Cardiac septum (tissue), 1 donor: ENCODE measurements around the gene LSM11. TPM values are rescaled to one million over a fixed set of nuclear protein-coding genes. Genes with fewer than 3 reads are reported as not detected.
"Not testable (repeated sequence)": the region's sequence is repeated elsewhere in the genome, so short reads cannot be mapped to it uniquely, and the experiment has no call there.

ENCODE experiments used
- DNase-seq: peaks from one replicate; pipeline ENCODE4 v3.0.0-alpha.2; 2020; ENCODE audit warnings: low spot score
- intact Hi-C: fragments of 100-400 bp; cut with DNase I; formaldehyde crosslinking; loops from one replicate; pipeline ENCODE4 v1.14.0; 2022
- long read RNA-seq: library from polyadenylated mRNA; unstranded; transcript quantifications from one replicate; pipeline ENCODE4 v2.0.0, GENCODE V29; 2021
- total RNA-seq: library from RNA; stranded (reverse); fragmentation: NEBNext Ultra II Directional; extraction: Animal tissue kit (Norgen Biotek cat#: 25700); gene quantifications from one replicate; pipeline ENCODE4 v1.2.1, GENCODE V29; 2021
- donor health status: DM: no; HTN: no; CAD: no.

The LSM11 gene
- total RNA-seq = 1.5 TPM
- long read RNA-seq, full-length matches to known transcripts = 2 of 2 reads
- long read RNA-seq, partial matches to known transcripts = 0 of 2 reads
- long read RNA-seq, other reads (novel, unspliced or antisense) = 0 of 2 reads

DNA sequence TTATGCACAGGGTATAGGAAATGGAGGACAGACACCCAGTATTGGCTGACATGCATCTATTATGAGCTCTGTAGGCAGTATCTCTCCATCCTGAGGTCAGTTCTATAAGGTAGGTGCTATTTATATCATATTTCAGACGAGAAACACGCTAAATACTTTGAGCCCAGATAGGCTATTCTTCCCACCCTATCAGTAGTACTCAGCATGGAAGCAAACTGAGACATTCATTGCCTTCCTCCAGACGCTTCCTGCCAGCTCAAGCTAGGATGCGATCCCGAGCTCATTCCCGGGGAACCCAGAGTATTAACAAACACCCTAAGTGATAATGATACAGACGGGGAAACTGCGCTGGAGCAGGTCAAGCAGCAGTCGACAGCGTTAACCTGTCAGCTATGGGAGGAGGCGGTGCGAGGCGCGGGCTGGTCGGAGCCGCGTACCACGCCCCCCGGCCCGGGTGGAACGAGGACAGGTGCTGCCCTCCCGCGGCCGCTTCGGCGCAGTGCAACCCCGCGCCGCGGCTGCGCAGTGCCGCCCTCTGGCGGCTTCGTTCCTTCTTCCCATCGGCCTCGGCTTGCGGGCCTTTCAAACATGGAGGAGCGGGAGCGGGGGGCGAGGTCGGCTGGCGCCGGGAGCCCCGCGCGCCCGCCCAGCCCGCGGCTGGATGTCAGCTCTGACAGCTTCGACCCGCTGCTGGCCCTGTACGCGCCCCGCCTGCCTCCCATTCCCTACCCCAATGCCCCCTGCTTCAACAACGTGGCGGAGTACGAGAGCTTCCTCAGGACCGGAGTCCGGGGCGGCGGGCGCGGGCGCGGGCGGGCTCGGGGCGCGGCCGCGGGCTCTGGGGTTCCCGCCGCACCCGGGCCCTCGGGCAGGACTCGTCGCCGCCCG is at the start of gene LSM11:
LSM11 (plus strand) TSS at position 550 of the 888 bp plus-strand sequence; CDS start at position 589, 39 bp downstream.
- DNase-seq = peak; percentile 95
- intact Hi-C loops = loop anchor here (5.0 kb wide), 1 partner anchor 416 kb away; no protein-coding TSS in a partner anchor

DNA sequence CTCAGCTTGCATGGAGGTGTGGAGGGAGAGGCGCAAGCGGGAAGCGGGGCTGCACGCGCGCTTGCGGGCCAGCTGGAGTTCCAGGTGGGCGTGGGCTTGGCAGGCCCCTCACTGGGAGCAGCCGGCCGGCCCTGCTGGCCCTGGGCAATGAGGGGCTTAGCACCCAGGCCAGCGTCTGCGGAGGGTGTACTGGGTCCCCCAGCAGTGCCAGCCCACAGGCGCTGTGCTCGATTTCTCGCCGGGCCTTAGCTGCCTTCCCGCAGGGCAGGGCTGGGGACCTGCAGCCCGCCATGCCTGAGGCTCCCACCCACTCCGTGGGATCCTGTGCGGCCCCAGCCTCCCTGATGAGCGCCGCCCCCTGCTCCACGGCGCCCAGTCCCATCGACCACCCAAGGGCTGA is 49.7 kb upstream of the LSM11 start:
- intact Hi-C loops, DNase-seq: not testable (repeated sequence)

DNA sequence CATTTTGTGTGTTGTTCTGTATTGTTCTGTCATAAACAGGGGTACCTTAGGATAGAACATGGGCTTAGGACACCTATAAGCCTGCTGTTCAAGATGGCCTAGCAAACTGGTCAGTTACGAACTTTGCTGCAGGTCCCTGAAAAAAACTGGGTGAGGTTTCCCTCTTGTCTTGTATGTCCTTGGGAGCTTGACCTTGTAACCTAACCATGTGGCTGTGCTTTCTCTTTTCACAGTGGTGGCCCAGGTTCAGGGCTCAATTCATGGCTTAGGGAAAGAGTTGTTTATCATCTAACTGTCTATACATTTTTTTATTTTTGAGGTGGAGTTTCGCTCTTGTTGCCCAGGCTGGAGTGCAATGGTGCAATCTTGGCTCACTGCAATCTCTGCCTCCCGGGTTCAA is 47.4 kb upstream of the LSM11 start:
- intact Hi-C loops, DNase-seq: not testable (repeated sequence)

DNA sequence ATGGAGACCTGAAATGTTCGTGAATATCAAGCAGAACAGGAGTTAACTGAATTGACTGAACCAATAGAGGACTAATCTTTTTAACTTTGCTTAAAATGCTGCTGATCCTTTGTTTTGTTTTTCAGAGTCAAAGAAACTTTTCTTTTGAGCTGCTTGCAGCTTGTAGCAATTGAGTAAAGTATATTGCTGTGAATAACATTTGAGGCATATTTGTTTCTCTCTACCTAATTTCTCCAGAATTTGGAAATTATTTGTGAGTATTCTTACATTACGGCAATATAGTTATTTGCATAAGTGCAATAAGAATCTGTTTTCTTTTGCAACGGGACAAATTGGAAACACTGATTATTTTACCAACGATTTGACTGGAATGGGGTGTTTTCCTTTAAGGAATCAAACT is 44.8 kb upstream of the LSM11 start:
- DNase-seq, intact Hi-C loops: not testable (repeated sequence)

DNA sequence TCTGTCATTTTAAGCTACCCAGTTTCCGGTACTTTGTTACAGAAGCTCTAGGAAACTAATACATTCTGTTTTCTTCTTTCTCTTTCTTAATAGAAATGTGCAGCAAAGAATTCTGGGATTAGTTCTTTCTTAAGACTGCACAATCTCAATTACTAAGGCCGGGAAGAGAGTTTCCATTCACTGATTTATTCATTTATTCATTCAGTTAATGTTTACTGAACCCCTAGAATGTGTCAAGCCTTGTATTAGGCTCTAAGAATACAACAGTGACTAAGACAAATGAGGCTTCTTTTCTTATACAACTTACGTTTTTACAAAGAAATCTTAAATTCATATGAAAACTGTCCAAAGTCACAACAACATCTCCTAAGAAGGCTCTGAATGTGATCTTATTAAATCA is 39.8 kb upstream of the LSM11 start:
- intact Hi-C loops = no loop called here
- no peak for DNase-seq

DNA sequence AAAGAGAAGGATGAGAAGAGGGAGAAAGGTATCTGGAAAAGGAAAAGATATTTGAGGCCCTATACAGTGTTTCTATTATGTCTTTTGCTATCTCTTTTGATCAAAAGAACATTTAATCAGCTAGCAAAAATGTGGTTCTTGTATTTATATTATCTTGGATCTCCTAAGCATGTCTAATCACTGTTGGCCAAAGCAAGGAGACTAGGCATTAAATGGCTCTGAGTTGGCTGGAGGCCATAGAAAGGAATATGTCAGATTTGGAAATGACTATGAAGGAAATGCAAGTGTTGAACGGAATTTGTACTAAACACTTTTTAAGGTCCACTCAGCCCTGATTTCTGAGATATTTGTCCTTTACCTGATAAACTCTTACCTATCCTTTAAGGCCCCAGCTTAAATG is 34.6 kb upstream of the LSM11 start:
- intact Hi-C loops = no loop called here
- no peak for DNase-seq

DNA sequence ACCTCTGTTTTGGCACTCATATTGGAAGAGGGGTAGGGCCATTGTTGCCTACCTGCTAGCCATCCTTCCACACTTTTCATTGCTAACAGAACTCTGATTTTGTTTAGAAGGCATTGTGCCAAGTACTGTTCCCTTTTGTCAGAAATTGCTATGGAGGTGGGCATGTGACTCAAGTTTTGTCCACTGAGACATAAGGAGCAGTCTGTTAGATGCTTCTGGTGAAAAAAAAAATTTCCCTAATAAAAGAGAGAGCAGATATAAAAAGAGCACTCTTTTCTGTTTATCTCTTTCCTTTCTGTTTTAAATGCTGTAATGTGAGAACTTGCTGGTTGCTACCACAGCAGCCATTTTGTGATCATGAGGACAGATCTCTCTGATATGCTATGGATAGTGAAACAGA is 34.2 kb upstream of the LSM11 start:
- no peak for DNase-seq
- intact Hi-C loops = no loop called here

DNA sequence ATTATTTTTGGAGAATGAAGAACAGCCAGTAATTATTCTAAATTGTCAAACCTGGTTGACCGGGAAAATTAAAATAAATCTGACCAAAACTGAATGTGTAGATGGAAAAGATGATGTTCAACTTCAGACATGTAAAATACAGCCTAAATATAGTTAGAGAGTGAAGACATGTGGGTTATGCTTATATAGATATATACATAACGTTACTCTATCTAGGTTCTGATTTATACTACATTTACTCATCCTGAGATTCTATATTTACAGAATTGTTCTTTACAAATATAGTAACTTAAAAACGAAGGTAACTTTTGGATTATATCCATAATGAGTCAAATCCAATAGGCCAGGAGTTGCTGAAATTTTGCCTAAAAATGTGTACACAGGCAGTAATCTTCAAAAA is 33.1 kb upstream of the LSM11 start:
- no peak for DNase-seq
- intact Hi-C loops = loop anchor here (10.0 kb wide), 1 partner anchor 126 kb away; no protein-coding TSS in a partner anchor

DNA sequence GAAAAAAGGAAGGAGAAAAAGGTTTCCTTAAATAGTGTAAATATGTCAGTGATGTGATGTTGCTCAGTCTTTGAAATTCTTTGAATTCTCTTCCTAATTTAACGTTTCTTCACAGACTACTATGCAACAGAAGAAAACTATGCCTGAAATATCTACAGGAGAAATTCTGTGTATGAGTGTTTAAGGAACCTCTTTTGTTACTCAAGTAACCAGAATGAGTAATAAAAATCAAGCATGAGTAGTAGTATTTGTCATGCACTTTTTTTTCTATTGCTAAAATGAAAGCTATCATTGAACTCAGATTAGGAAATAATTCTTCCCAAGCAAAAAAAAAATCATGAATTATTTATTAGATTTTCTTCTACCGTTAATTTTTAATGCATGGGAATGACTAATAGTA is 32.6 kb upstream of the LSM11 start:
- intact Hi-C loops = loop anchor here (10.0 kb wide), 1 partner anchor 126 kb away; no protein-coding TSS in a partner anchor
- no peak for DNase-seq

DNA sequence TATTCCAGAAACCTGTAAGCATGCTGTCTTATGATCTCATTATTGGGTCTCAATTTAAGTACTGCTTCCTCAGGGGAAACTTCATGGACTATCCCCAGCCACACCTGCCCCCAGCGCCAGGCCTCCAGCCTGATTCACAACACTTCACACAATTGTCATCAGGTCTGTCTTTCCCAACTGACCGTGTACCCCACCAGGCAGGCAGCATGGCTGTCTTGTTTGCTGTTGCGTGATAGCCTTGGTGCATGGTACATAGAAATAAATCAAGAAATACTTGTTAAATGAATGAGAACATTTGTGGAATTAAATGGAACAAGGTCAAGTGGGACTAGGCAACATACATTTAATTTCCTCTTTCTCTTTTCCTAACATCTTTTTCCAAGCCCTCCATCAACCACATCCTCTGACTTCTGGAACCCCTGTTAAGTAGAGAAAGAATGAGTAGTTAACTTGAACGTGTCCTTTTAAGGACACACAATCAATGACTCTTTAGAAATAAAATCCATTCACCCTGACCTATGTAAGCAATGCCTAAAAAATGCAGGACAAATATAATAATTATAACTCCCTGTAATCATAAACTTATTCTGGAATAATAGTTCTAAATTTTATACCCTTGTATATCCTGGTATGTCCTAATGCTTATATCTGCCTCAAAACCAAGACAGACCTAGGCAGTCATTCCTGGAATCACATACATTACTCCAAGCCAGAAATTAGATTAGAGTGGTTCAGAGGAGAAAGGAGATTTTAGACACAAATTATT is 29.5 kb upstream of the LSM11 start:
- DNase-seq = no peak
- intact Hi-C loops = loop anchor here (10.0 kb wide), 1 partner anchor 129 kb away; no protein-coding TSS in a partner anchor

DNA sequence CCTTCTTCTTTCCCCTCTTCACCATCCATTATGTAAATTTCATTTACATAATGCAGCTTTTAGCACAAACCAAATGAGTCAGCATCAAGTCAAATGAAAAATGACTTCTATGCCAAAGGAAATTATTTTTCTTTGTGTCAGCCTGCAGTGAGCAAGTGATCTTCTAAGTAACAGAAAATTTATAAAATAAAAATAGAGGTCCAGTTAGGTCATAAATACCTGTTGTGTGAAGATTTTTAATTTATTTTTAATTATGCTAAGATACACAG is 29.0 kb upstream of the LSM11 start:
- DNase-seq = no peak
- intact Hi-C loops = loop anchor here (10.0 kb wide), 1 partner anchor 130 kb away; no protein-coding TSS in a partner anchor

DNA sequence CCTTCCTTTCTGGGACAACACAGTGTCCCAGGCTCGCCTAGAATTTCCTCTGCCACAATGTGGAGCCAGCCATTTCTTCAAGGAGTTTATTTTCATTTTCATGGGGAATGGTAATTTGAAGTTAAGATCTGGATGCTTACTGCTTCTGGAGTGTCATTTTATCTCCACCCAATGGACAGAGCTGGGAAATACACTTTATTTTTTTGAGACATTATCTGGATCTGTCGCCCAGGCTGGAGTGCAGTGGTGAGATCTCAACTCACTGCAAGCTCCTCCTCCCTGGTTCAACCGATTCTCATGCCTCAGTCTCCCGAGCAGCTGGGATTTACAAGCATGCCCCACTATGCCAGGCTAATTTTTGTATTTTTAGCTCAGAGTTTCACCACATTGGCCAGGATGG is 25.0 kb upstream of the LSM11 start:
- DNase-seq = no peak
- intact Hi-C loops = loop anchor here (2.0 to 10.0 kb wide), 2 partner anchors 134 to 390 kb away; no protein-coding TSS in a partner anchor

DNA sequence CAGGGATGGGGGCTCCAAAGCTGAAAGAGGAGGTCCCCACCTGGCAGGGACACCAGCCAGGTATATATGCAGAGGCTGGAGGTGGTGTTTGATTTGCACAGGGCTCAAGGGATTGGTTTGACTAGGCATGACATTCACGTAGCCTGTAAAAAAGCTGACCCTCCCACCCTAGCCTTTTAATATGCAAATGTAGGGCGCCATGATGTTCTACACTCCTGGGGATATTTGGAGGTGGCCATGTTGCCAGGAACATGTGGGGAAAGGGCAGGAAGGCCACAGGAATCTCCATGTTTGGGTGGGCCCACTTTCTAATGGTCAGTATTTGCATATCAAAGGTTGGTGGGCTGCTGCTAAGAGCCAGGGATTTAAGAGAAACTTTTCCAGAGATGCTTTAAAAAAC is 24.3 kb upstream of the LSM11 start:
- intact Hi-C loops = loop anchor here (2.0 to 10.0 kb wide), 2 partner anchors 134 to 390 kb away; no protein-coding TSS in a partner anchor
- no peak for DNase-seq

DNA sequence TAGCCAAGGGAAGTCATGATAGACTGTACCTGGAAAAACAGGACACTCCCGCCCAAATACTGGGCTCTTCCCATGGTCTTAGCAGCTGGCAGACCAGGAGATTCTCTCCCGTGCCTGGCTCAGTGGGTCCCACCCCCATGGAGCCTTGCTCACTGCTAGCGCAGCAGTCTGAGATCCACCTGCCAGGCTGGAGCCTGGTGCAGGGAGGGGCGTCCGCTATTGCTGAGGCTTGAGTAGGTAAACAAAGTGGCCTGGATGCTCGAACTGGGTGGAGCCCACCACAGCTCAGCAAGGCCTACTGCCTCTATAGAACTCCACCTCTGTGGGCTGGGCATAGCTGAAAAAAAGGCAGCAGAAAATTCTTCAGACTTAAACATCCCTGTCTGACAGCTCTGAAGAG is 22.4 kb upstream of the LSM11 start:
- no peak for DNase-seq

DNA sequence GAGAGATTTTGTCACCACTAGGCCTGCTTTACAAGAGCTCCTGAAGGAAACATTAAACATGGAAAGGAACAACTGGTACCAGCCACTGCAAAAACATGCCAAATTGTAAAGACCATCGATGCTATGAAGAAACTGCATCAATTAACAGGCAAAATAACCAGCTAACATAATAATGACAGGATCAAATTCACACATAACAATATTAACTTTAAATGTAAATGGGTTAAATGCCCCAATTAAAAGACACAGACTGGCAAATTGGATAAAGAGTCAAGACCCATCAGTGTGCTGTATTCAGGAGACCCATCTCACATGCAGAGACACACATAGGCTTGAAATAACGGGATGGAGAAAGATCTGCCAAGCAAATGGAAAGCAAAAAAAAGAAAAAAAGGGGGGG is 20.6 kb upstream of the LSM11 start:
- intact Hi-C loops, DNase-seq: not testable (repeated sequence)

More for the DNA sequence above, 22.4 kb upstream of the LSM11 start:
- intact Hi-C loops = no loop called here

DNA sequence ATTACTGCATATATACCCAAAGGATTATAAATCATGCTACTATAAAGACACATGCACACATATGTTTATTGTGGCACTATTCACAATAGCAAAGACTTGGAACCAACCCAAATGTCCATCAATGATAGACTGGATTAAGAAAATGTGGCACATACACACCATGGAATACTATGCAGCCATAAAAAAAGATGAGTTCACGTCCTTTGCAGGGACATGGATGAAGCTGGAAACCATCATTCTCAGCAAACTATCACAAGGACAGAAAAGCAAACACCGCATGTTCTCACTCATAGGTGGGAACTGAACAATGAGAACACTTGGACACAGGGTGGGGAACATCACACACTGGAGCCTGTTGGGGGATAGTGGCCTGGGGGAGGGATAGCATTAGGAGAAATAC is 16.9 kb upstream of the LSM11 start:
- intact Hi-C loops, DNase-seq: not testable (repeated sequence)

DNA sequence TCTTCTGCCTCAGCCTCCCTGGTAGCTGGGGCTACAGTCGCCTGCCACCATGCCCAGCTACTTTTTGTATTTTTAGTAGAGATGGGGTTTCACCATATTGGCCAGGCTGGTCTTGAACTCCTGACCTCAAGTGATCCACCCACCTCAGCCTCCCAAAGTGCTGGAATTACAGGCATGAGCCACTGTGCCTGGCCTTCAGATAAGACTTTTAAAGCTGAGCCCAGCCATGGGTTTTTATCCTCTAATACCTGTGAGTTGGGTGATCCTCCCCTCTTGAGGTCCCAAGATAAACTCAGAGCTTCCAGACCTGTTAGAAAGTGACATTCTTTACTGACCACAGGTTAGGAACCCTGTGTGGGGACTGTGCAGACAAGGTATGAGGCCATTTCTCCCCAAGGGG is 15.7 kb upstream of the LSM11 start:
- intact Hi-C loops, DNase-seq: not testable (repeated sequence)

DNA sequence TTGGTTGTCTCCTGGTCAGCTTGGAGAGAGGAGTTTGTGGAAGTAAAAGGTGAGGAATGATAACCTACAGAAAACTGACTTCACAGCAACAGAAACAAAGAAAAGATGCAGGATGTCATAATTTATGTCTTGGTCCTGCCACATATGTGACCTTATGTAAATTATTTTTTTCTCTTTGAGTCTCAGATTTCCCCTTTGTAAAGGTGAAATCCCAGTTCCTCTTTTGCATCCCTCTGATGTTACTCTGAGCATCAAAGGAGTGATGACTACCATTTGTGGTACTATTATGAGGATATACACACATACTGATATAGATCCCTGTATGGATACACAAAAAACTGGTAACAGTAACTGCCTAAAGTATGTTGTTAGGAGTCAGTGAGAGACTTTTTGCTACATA is 13.7 kb upstream of the LSM11 start:
- intact Hi-C loops = loop anchor here (10.0 kb wide), 1 partner anchor 585 kb away; the partner anchor contains the start of gene MED7
- no peak for DNase-seq

DNA sequence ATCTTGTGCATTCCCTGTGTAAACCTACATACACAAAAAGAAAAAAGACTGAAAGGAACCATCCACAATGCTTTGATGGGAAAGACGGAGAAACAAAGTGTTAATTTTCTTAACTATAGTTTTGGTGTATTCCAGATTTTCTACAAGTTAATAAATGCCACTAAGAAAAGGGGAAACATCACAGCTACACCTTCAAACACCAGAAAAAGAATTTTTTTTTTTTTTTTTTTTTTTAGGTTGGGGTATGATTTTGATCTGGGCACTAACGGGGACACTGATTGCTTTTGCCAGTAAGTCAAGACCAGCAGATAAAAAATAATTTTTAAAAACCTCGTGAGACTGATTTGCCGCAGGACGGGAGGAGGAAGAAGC is 12.6 kb upstream of the LSM11 start:
- intact Hi-C loops = loop anchor here (10.0 kb wide), 1 partner anchor 586 kb away; the partner anchor contains the start of gene MED7
- no peak for DNase-seq
